Tibial nerve (tissue), 4 donors: ENCODE results near the gene TESK2. TPM values are rescaled to one million over a fixed set of nuclear protein-coding genes. Genes with fewer than 3 reads are reported as not detected.

Source experiments
- DNase-seq, 2 donors: peaks; one replicate each; pipeline ENCODE4 v3.0.0-alpha.2; 2019; ENCODE audit warnings: low spot score in 2 of 2
- H3K27ac ChIP-seq, 4 donors: fragments of 200-600 bp; sonication (generic) in 3 of 4; one replicate each; pipeline ENCODE4 v1.5.1; 2017 to 2019; ENCODE audit warnings: mild to moderate bottlenecking in 1 of 4
- H3K27me3 ChIP-seq, 2 donors: fragments of 200-600 bp; sonication (generic) in 1 of 2; one replicate each; pipeline versions ENCODE4 v1.5.1 to v1.6.0; 2017 to 2019
- H3K36me3 ChIP-seq, 3 donors: fragments of 200-600 bp; sonication (generic); one replicate each; pipeline ENCODE4 v1.5.1; 2018 to 2019
- H3K4me1 ChIP-seq, 4 donors: fragments of 200-600 bp; sonication (generic) in 3 of 4; one replicate each; pipeline ENCODE4 v1.5.1; 2017 to 2019
- H3K4me3 ChIP-seq, 4 donors: fragments of 200-600 bp; sonication (generic) in 3 of 4; one replicate each; pipeline ENCODE4 v1.5.1; 2017 to 2019; ENCODE audit warnings: mild to moderate bottlenecking in 1 of 4, moderate library complexity in 1 of 4
- H3K9me3 ChIP-seq, 4 donors: fragments of 200-600 bp; sonication (generic) in 3 of 4; one replicate each; pipeline ENCODE4 v1.5.1; 2017 to 2019
- CTCF ChIP-seq, 5 experiments: fragments of 200-600 bp in 3 of 5; fragments of 450-650 bp in 2 of 5; sonication (generic) in 3 of 5; IDR thresholded peaks; one replicate each; pipeline ENCODE4 v1.5.1; 2016 to 2019; ENCODE audit warnings: antibody characterized with exemption in 5 of 5, mild to moderate bottlenecking in 3 of 5, moderate library complexity in 2 of 5
- EP300 ChIP-seq, 2 donors: sonication (generic); formaldehyde crosslinking; IDR thresholded peaks; one replicate each; pipeline ENCODE4 v1.6.1; 2017; ENCODE audit warnings: antibody characterized with exemption in 2 of 2, mild to moderate bottlenecking in 1 of 2
- POLR2A ChIP-seq, 2 donors: fragments of 450-650 bp; IDR thresholded peaks; one replicate each; pipeline ENCODE4 v1.6.1; 2017; ENCODE audit warnings: antibody characterized with exemption in 2 of 2, mild to moderate bottlenecking in 2 of 2, moderate library complexity in 2 of 2
- WGBS, 2 donors: methylation state at CpG; one replicate each; pipeline ENCODE4 v1.1.5; 2018; 5-methylcytosine and 5-hydroxymethylcytosine counted together
- total RNA-seq, 4 donors: library from RNA; depleted of rRNA; stranded (reverse); fragments of >200 nt; gene quantifications; one replicate each; pipeline ENCODE4 v1.1.0, GENCODE V29; 2016

TESK2 gene
- total RNA-seq, 4 donors from 2014 or later: 3.9 to 11.7 (median 8.5) TPM

- Histone ChIP-seq H3K4me1 (no peaks in the 10 kb centered on the region), H3K27ac (no peak overlapping the region), H3K36me3 (no peaks in the 10 kb centered on the region), H3K27me3 (no peaks in the 10 kb centered on the region), H3K4me3 (no peak overlapping the region), H3K9me3 (no peaks in the 10 kb centered on the region)
- 90 to 92% methylated on average over 4 of the region's 4 CpGs for WGBS, 2 donors
- TF ChIP-seq CTCF (IDR thresholded peaks at IDR 0.05) (no peak), POLR2A (IDR thresholded peaks at IDR 0.05) (no peak), EP300 (IDR thresholded peaks at IDR 0.05) (no peak)
- no peak for DNase-seq
These were observed 93.7 kb downstream of the TESK2 start for GRCh38 chr1:45397285-45397684.

GRCh38 chr1:45395582-45395981, 95.4 kb downstream of the TESK2 start:
- Histone ChIP-seq H3K27me3 (no peaks in the 10 kb centered on the region), H3K4me1 (no peaks in the 10 kb centered on the region), H3K4me3 (no peak overlapping the region), H3K9me3 (no peaks in the 10 kb centered on the region), H3K36me3 (no peaks in the 10 kb centered on the region), H3K27ac (no peak overlapping the region)
- TF ChIP-seq POLR2A (IDR thresholded peaks at IDR 0.05): no peak
- TF ChIP-seq EP300 (IDR thresholded peaks at IDR 0.05): no peak
- TF ChIP-seq CTCF (IDR thresholded peaks at IDR 0.05): no peak
- WGBS, 2 donors: 91 to 94% methylated on average over 1 of the region's 1 CpG
- DNase-seq: no peak

GRCh38 chr1:45395051-45395450, 95.9 kb downstream of the TESK2 start:
- Histone ChIP-seq H3K27ac (no peak overlapping the region), H3K9me3 (no peaks in the 10 kb centered on the region), H3K4me3 (no peak overlapping the region), H3K27me3 (no peaks in the 10 kb centered on the region), H3K36me3 (no peaks in the 10 kb centered on the region), H3K4me1 (no peaks in the 10 kb centered on the region)
- no peak for DNase-seq
- no peak for TF ChIP-seq EP300 (IDR thresholded peaks at IDR 0.05)
- no peak for TF ChIP-seq CTCF (IDR thresholded peaks at IDR 0.05)
- TF ChIP-seq POLR2A (IDR thresholded peaks at IDR 0.05): no peak
- WGBS, 2 donors: 82 to 88% methylated on average over 2 of the region's 2 CpGs

DNA sequence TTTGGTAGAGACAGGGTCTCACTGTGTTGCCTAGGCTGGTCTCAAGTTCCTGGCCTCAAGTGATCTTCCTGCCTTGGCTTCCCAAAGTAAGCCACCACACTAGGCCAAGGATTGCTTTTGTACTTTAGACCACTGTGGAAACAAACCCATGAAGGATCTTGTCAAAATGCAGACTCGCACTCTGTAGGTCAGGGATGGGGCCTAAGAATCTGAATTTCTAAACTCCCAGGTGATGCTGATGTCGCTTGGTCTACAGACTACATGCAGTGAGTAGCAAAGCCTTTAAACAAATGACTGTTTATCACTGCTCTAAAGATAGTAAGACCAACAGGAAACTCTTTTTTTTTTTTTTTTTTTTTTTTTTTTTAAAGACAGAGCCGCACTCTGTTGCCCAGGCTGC, 96.6 kb downstream of the TESK2 start:
- H3K4me1 ChIP-seq: no peaks in the 10 kb centered on the region
- no peak for DNase-seq
- H3K27me3 ChIP-seq: no peaks in the 10 kb centered on the region
- 70 to 72% methylated on average over 3 of the region's 3 CpGs for WGBS, 2 donors
- TF ChIP-seq CTCF (IDR thresholded peaks at IDR 0.05): no peak
- TF ChIP-seq POLR2A (IDR thresholded peaks at IDR 0.05): no peak
- no peak for TF ChIP-seq EP300 (IDR thresholded peaks at IDR 0.05)
- no peak overlapping the region for H3K4me3 ChIP-seq
- peak overlapping the region in 2 of 4 donors; percentile 46 to 59 for H3K27ac ChIP-seq
- H3K36me3 ChIP-seq: no peaks in the 10 kb centered on the region
- H3K9me3 ChIP-seq: no peaks in the 10 kb centered on the region

GRCh38 chr1:45393718-45394302, 97.2 kb downstream of the TESK2 start:
- H3K4me3 ChIP-seq: no peak overlapping the region
- peak overlapping the region in 2 of 4 donors; percentile 46 to 59 for H3K27ac ChIP-seq
- DNase-seq: no peak
- no peaks in the 10 kb centered on the region for H3K36me3 ChIP-seq
- WGBS, 2 donors: 73 to 81% methylated on average over 6 of the region's 6 CpGs
- no peaks in the 10 kb centered on the region for H3K4me1 ChIP-seq
- H3K27me3 ChIP-seq: no peaks in the 10 kb centered on the region
- TF ChIP-seq CTCF (IDR thresholded peaks at IDR 0.05) (no peak), EP300 (IDR thresholded peaks at IDR 0.05) (peak in 1 of 2 donors; percentile 46)
- H3K9me3 ChIP-seq: no peaks in the 10 kb centered on the region
